ENCODE data around the gene ITPR1. TPM values are rescaled to one million over a fixed set of nuclear protein-coding genes. Genes with fewer than 3 reads are reported as not detected.

Gene ITPR1
- total RNA-seq, 3 donors from 2014 or later = 10.7 to 80.2 (median 20.7) TPM

DNA sequence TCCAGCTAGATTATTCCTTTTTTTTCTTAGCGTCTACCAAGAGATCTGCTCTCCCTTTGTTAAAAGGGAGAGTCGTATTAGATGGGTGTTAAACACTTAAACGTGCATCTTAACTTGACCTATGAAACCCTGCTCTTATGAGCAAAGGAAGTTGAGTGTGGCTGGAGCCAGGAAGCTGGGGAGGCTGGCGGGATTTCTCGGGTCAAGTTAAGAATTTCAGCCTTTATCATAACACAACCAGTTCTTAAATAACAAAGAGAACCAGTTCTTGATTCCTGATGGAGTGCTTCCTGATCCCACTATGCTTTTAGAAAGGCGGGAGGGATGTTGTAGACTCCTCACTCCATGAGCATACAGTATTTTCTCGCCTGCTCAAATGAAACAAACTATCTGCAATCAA is 215.1 kb downstream of the ITPR1 start:
- TF ChIP-seq CTCF (IDR thresholded peaks at IDR 0.05) = no peak

DNA sequence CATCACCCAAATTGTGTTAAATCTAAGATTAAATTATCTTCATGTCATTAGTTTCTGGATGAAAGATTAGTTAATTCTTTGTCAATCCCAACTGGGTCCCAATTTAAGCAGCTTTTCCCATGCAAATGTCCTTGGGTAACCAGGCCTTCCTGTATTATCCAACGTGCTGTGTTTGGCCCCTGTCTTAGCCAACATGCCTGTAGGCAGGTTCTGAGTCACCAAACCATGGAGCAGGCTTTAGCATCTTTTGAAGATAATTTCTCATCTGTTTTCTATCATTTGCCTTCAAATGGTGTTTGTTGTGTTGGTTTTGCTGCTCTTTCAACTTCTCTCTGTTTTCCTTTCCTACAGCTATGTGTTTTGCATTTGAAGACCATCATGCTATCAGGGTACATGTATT is 216.2 kb downstream of the ITPR1 start:
- no peak for TF ChIP-seq CTCF (IDR thresholded peaks at IDR 0.05)
- ATAC-seq (no peak), DNase-seq (no peak)
- no peak overlapping the region for H3K4me3 ChIP-seq
- H3K36me3 ChIP-seq (ENCODE audit: low read depth) = no peaks in the 10 kb centered on the region
- intact Hi-C loops (cut with DNase I, micrococcal nuclease) = no loop called here
- H3K9me3 ChIP-seq = no peaks in the 10 kb centered on the region
- peaks cover 8% of the 10 kb centered on the region for H3K4me1 ChIP-seq (ENCODE audit: low read depth)

More for the DNA sequence above, 215.1 kb downstream of the ITPR1 start:
- intact Hi-C loops (cut with DNase I, micrococcal nuclease) = no loop called here
- Histone ChIP-seq H3K36me3 (ENCODE audit: low read depth) (no peaks in the 10 kb centered on the region), H3K4me3 (no peak overlapping the region), H3K4me1 (ENCODE audit: low read depth) (peaks cover 8% of the 10 kb centered on the region), H3K9me3 (no peaks in the 10 kb centered on the region)
- ATAC-seq (no peak), DNase-seq (no peak)

- peaks cover 8% of the 10 kb centered on the region for H3K4me1 ChIP-seq (ENCODE audit: low read depth)
- no peak for TF ChIP-seq CTCF (IDR thresholded peaks at IDR 0.05)
- intact Hi-C loops (cut with DNase I, micrococcal nuclease) = loop anchor here (5.0 to 10.0 kb wide), 3 partner anchors 267 to 345 kb away; partner anchors contain the start of gene BHLHE40 (in 1 of the 2)
- H3K4me3 ChIP-seq = no peak overlapping the region
- H3K9me3 ChIP-seq = no peaks in the 10 kb centered on the region
- no peak for DNase-seq
- ATAC-seq = no peak
- no peaks in the 10 kb centered on the region for H3K36me3 ChIP-seq (ENCODE audit: low read depth)
Observed at GRCh38 chr3:4710191-4710590, 217.0 kb downstream of the ITPR1 start.

- peaks cover 8% of the 10 kb centered on the region for H3K4me1 ChIP-seq (ENCODE audit: low read depth)
- ATAC-seq = no peak
Observed at GRCh38 chr3:4711680-4711992, 218.5 kb downstream of the ITPR1 start.

GRCh38 chr3:4712109-4712508 is 219.0 kb downstream of the ITPR1 start:
- H3K9me3 ChIP-seq = no peaks in the 10 kb centered on the region
- intact Hi-C loops (cut with DNase I, micrococcal nuclease) = loop anchor here (5.0 to 10.0 kb wide), 3 partner anchors 265 to 343 kb away; partner anchors contain the start of gene BHLHE40 (in 1 of the 2)
- TF ChIP-seq CTCF (IDR thresholded peaks at IDR 0.05) = no peak
- H3K36me3 ChIP-seq (ENCODE audit: low read depth) = no peaks in the 10 kb centered on the region
- DNase-seq = peak in 1 of 3 donors; percentile 63
- peaks cover 8% of the 10 kb centered on the region for H3K4me1 ChIP-seq (ENCODE audit: low read depth)
- ATAC-seq = peak; percentile 85
- H3K4me3 ChIP-seq = no peak overlapping the region

More at GRCh38 chr3:4711680-4711992, 218.5 kb downstream of the ITPR1 start:
- no peaks in the 10 kb centered on the region for H3K36me3 ChIP-seq (ENCODE audit: low read depth)
- no peak for DNase-seq
- H3K4me3 ChIP-seq = no peak overlapping the region
- no peaks in the 10 kb centered on the region for H3K9me3 ChIP-seq
- intact Hi-C loops (cut with DNase I, micrococcal nuclease) = loop anchor here (5.0 to 10.0 kb wide), 3 partner anchors 266 to 343 kb away; partner anchors contain the start of gene BHLHE40 (in 1 of the 2)
- TF ChIP-seq CTCF (IDR thresholded peaks at IDR 0.05) = no peak

- intact Hi-C loops (cut with DNase I, micrococcal nuclease) = loop anchor here (5.0 to 10.0 kb wide), 3 partner anchors 263 to 341 kb away; partner anchors contain the start of gene BHLHE40 (in 1 of the 2)
- ATAC-seq (peak; percentile 65), DNase-seq (no peak)
- Histone ChIP-seq H3K9me3 (no peaks in the 10 kb centered on the region), H3K4me3 (no peak overlapping the region), H3K36me3 (ENCODE audit: low read depth) (no peaks in the 10 kb centered on the region), H3K4me1 (ENCODE audit: low read depth) (peaks cover 13% of the 10 kb centered on the region)
- no peak for TF ChIP-seq CTCF (IDR thresholded peaks at IDR 0.05)
Observed at GRCh38 chr3:4714045-4714444, 220.9 kb downstream of the ITPR1 start.
